HG03097 (cell line): Measurements from ENCODE around the gene PPP6R1.

Source experiments
- ATAC-seq: cut with Tn5 transposase; IDR thresholded peaks from one replicate; pipeline ENCODE4 v1.9.1; 2021; ENCODE audit not compliant: unreplicated experiment, low FRiP score

Gene PPP6R1

DNA sequence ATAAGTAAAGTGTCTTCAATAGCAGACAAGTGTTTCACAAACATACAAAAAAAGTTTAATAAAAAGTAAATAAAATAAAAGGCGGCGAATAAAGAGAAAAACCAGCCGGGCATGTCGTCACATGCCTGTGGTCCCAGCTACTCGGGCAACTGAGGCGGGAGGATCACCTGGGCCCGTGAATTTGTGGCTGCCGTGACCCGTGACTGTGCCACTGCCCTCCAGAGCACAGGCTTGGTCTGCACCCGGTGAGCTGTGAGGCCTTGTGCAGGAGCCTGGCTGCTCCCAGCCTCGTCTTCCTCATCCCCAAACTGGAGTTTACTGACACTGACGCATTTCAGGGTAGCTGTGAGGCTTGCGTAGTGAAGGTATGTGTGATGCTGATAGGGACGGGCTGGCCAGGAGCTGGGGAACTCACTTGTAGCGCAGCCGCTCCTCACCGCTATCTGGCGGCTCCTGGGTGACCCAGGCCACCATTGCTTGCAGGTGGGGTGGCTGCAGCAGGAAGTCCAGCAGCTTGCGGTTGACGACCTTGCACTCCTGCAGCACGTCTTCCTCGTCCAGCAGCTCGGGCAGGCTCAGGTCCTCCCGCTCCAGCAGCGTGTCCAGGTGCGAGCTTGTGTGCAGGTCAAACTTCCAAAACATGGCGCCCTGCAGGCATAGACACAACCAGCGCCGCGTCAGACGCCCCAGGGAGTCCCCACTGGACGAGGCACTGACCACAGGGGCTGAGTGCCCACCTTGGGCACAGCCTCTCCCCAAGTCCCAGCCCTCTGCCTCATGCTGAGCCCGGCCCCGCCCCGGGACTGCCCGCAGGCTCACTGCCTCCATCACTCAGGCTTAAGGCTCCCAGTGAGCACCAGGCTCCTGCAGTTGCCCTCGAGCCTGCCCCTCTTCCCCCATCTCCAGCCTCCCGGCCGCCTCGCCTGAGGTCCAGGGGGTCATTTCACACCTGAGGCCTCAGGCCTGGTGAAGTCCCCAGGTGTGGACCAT, 12.1 kb downstream of the PPP6R1 start:
- no peak for ATAC-seq

DNA sequence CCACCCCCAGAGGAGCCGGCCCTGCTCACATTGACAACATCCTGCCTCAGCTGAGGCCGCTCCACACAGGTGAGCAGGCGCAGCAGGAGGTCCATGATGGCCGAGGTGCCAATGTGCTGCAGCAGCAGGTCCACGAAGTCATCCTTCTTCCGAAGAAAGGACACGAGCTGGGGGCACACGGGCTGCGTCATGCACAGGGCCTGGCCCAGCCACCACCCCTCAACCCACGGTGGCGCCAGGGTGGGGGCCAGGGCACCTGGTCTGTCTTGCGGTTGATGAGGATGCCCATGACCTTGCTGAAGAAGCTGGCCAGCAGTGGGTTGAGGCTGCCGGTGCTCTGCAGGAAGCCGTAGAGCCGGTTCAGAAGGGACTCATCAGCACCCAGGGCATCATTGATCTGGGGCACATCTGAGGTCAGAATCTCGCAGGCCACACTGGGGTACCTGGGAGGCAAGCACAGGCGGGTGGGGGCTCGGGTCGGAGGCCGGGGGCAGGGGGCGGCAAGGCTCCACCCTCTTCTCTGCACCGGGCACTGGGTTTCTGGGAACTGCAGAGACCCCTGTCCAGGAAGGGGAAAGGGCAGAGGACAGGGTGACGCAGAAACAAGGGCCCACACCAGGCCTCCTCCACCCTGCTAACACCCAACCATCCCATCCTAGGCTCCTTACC, 13.4 kb downstream of the PPP6R1 start:
- ATAC-seq = no peak

- no peak for ATAC-seq
Observed at GRCh38 chr19:55244004-55244680, 14.7 kb downstream of the PPP6R1 start.

GRCh38 chr19:55242517-55242916, 16.3 kb downstream of the PPP6R1 start:
- ATAC-seq = no peak

DNA sequence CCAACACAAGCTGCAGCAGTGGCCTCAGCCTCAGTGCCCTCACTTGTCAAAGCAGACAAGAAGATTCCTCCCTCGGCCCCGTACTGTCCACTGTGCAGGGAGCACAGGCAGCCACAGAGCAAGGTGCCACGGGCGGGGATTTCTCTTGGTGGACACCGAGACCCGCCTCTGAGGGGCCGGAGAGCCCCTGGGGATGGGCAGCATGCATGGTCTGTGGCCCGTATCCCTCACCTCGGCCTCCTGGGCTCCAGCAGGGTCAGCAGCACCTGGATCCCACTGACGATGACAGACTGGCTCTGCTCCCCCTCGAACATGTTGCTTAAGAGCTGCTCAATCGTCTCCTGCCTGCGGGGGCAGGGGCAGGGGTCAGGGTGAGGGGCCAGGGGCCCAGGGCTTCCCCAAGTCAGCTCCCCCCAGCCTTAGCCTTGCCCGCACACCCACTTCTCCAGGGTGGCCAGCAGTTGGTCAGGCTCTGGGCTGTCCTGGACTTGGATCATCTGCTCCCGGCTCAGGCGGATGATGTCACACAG, 16.8 kb downstream of the PPP6R1 start:
- no peak for ATAC-seq

DNA sequence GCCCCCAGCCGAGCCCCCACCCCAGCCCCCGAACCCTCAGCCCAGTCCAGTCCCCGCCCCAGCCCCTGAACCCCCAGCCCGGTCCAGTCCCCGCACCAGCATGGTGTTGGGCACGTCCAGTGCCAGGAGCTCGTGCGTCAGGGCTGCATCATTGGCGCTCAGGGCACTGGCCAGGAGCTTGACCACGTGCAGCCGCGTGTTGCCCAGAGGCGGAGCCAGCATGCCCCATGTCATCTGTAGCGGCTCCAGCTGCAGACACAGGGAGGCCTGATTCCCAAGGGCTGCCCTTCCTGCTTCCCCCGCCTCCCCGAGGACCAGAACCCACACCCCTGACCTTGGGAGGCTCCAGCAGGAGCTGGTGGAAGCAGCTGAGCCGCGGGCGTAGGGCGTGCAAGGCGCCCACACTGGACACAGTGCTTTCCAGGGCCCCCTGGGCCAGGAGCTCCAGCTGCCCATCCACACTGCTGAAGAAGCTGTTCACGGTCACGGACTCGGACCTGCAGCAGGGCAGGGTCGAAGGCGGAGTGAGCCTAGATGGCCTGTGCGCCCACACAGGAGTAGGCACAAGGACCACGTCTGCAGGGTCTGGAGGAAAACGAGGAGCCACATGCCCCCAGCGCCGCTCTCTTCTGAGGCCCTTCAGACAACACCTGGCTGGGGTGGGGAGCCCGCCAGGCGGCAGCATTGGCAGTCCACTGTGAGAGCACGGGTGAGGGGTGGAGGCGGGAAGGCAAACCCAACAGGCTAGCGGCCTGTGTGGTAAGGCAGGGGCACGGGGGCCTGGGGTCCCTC, 17.5 kb downstream of the PPP6R1 start:
- ATAC-seq = no peak

DNA sequence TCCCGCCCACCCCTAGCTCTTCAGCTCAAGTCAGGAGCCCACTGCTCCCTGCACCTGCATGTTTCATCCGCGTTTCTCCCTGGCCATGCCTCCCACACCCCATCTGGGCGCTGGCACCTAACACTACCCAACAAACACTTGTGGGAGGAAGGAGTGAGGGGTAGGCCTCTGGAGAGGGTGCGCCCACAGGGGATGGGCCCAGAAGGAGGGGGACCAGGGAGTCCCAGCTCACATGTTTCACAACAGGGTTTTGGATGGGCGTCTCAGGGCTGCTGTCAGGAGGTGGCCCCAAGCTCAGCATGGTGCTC, 18.1 kb downstream of the PPP6R1 start:
- no peak for ATAC-seq

- ATAC-seq = no peak
Observed at GRCh38 chr19:55239004-55239403, 19.8 kb downstream of the PPP6R1 start.

GRCh38 chr19:55238030-55238429, 20.8 kb downstream of the PPP6R1 start:
- ATAC-seq = no peak

DNA sequence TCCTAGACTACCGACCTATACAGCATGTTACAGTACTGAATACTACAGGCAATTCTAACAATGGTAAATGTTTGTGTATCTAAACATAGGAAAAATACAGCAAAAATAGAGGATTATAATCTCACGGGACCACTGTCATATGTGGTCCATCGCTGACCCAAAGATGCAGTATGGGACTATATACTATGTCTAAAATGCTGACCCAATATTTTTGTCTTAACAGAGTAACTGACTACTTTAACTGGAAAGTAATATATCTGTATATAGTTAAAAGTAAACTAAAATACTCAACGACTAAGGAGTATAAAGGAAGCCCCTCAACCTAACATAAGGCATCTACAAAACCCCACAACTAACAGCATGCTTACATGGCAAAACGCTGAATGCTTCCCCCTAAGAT, 25.8 kb downstream of the PPP6R1 start:
- ATAC-seq = no peak

GRCh38 chr19:55232286-55232602, 26.6 kb downstream of the PPP6R1 start:
- no peak for ATAC-seq

DNA sequence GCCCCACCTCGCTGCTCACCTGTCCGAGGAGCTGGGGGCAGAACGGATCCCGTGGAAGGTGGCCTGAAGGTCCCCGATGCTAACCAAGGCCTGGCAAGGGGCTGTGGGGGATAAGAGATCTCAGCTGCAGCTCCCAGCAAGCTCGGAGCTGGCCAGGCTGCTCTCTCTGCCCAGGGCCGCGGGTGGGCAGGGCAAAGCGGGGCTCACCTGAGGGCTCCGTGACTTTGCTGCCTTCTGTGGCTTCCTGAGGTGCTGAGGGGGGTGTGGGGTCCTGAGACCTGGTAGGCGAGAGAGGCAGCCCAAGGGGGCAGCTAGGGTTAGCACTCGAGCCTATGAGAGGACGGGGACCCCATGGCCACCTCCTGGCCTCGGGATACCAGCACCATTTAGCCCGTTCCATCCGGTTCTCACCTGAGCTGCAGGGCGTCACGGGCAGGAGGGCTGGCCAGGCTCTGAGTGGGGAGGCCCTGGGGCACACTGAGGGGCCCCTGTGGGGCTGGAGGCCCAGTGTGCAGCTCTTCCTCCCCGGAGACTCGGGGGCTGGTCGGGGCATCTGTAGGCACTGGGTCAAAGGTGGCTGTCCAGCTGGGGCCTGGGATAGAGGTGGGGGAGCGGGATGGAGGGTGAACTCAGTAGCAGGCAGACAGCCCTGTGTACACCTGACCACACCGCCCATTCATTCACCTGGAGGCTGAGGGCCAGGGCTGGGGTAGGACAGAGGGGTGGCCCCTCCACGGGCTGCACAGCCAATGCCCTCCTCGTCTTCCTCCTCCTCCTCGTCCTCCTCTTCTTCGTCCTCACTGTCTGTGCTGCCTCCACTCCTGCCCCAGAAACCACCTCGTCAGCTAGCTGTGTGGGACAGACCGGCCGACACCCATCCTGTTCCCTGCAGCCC, 27.2 kb downstream of the PPP6R1 start:
- ATAC-seq = no peak

DNA sequence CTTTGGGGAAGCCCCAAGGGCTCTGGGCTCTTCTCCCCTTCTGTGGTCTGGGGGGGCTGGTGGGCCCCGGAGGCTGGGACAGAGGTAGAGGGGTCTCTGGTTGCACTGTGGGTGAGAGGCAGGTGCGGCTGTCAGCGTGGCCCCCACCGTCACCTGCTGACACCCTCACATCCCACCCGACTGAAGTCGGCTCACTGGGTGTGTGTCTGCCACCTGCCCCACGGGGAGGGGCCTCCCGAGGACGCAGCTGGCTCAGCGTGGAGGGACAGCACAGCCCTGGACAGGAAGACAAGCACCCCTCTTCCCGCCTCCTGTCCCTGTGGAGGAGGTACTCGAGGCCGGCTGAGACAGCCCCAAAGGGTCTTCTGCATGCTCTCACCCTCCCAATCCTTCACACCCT, 28.0 kb downstream of the PPP6R1 start:
- ATAC-seq = no peak

DNA sequence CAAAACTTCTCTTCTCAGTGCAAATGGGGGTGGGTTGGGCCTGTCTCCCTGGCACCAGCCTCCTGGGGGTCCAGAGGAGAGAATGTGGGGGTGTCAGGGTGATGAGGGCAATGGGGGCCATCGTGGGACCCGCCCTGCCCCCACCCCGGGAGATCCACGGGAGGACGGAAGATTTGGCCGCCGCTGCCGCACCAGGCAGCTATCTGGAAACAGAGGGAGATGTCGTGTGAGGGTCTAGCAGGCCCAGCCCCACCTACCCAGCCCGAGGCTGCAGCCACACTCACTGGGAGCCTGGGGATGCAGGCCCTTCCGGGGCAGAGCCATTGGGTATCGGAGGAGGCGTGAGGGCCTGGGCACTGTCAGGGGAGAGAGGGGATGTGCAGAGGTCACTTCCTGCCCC, 28.5 kb downstream of the PPP6R1 start:
- ATAC-seq = no peak

DNA sequence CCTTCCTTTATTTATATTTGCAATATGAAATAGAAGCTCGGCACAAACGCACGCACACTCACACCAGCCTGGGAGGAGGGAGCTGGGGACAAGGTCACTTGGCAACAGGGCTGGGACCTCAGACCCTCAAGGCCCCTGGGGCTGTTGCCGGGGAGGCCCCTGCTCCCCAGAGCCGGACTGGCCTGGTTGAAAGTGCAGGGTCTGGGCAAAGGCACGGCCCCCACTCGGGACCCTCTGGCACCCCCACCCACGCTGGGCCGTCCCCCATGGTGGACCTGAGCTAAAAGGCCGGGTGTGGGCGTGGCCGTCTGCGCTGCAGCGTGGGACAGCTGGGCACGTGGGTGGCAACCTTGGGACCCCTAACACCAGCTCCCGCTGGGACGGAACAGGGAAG, 29.0 kb downstream of the PPP6R1 start:
- ATAC-seq = no peak

DNA sequence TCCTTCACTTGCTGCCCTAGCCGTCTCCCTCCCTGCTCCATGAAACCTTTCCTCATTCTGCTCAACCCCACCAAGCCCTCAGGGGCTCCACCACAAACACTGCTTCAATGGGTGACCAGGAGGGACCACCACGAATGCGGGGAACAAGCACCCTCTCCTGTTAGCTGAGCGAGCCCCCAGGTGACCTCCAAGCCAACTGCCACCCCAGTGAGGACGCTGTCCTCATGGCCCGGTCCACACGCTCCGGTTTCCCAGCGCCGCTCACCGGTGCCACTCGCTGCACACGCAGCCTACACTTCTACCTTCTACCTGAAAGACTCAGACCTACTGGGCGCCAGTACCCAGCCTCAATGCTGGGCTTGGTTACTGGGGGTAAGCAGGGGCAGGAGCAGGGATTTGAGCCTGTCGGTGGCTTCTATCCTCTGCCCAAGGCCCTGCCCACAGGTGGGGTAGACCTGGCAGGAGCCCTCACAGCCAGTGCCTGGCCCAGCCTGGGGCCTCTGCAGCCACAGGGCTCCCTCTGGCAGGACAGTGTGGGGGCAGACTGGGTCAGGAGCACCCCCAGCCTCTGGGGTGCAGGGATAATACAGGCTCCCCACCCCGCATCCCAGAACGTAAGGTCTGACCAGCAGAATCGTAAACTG, 29.6 kb downstream of the PPP6R1 start:
- ATAC-seq = no peak

GRCh38 chr19:55228403-55229031, 30.3 kb downstream of the PPP6R1 start, which contains the start of gene TMEM86B:
TSS of gene TMEM86B (minus strand) at chr19:55228763. CDS start at chr19:55228741, 22 bp downstream.
- no peak for ATAC-seq

DNA sequence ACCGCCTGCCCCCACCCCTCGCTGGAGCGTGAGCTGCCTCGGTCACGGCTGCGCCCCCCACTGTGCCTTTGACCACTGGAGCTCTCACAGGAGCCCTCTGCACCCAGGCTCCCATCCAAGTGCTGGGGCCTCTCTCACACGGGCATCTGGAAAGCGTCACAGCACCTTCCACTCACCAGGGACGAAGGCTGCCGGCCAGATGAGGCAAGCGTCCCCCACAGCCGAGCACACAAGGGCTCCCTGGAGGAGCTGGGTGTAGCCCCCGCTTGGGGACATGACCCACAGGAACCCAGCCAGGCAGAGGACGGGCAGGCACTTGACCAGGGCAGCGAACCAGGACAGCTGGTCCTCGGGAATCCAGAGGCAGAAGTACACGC, 30.8 kb downstream of the PPP6R1 start:
- ATAC-seq = no peak
